H9 (cell line): ENCODE measurements around the gene TNKS1BP1. TPM values are rescaled to one million over a fixed set of nuclear protein-coding genes. Genes with fewer than 3 reads are reported as not detected.

Experiments
- DNase-seq: peaks from one replicate; pipeline ENCODE4 v3.0.0-alpha.2; 2017
- H2AFZ ChIP-seq: one replicate; pipeline ENCODE4 v1.6.1; 2013; ENCODE audit warnings: mild to moderate bottlenecking, low read length, control low read depth, moderate library complexity
- H2AK5ac ChIP-seq: 2 replicates; pipeline ENCODE4 v1.6.1; 2013; ENCODE audit warnings: low read length, control low read depth, mixed read lengths; ENCODE audit not compliant: insufficient read length
- H2BK120ac ChIP-seq: one replicate; pipeline ENCODE4 v1.6.1; 2013; ENCODE audit warnings: low read depth, mild to moderate bottlenecking, low read length, control low read depth, inconsistent platforms; ENCODE audit not compliant: poor library complexity, severe bottlenecking
- H2BK12ac ChIP-seq: 2 replicates; pipeline ENCODE4 v1.6.1; 2013; ENCODE audit warnings: low read length, control low read depth, mixed read lengths, low read depth; ENCODE audit not compliant: insufficient read length
- H2BK15ac ChIP-seq: 2 replicates; pipeline ENCODE4 v1.6.1; 2013; ENCODE audit warnings: low read depth, low read length, control low read depth
- H2BK20ac ChIP-seq: one replicate; pipeline ENCODE4 v1.6.1; 2013; ENCODE audit warnings: low read depth, mild to moderate bottlenecking, low read length, control low read depth, inconsistent platforms; ENCODE audit not compliant: poor library complexity, severe bottlenecking
- H2BK5ac ChIP-seq: 2 replicates; pipeline ENCODE4 v1.6.1; 2013; ENCODE audit warnings: low read length, control low read depth, mixed read lengths; ENCODE audit not compliant: insufficient read length
- H3K14ac ChIP-seq: 2 replicates; pipeline ENCODE4 v1.6.1; 2013; ENCODE audit warnings: low read length, control low read depth; ENCODE audit not compliant: insufficient read depth
- H3K18ac ChIP-seq: 2 replicates; pipeline ENCODE4 v1.6.1; 2013; ENCODE audit warnings: low read depth, mild to moderate bottlenecking, mixed read lengths, low read length, control low read depth; ENCODE audit not compliant: insufficient read length
- H3K23ac ChIP-seq: 2 replicates; pipeline ENCODE4 v1.6.1; 2013; ENCODE audit warnings: low read length, control low read depth, mixed read lengths, low read depth; ENCODE audit not compliant: insufficient read length
- H3K23me2 ChIP-seq: 2 replicates; pipeline ENCODE4 v1.6.1; 2013; ENCODE audit warnings: low read depth, mild to moderate bottlenecking, mixed read lengths, low read length, control low read depth; ENCODE audit not compliant: insufficient read length, poor library complexity, severe bottlenecking
- H3K27ac ChIP-seq: 2 replicates; pipeline ENCODE4 v1.5.1; 2013; ENCODE audit warnings: low read length, control low read depth, mixed read lengths, low read depth; ENCODE audit not compliant: insufficient read length
- H3K27me3 ChIP-seq: 2 replicates; pipeline ENCODE4 v1.6.1; 2013; ENCODE audit warnings: low read length, control low read depth, inconsistent platforms; ENCODE audit not compliant: insufficient read depth
- H3K4ac ChIP-seq: 2 replicates; pipeline ENCODE4 v1.6.1; 2013; ENCODE audit warnings: low read depth, mild to moderate bottlenecking, control low read depth, inconsistent platforms, low read length, moderate library complexity
- H3K4me1 ChIP-seq: 2 replicates; pipeline ENCODE4 v1.6.1; 2013; ENCODE audit warnings: low read length, control low read depth, inconsistent platforms; ENCODE audit not compliant: insufficient read depth
- H3K4me2 ChIP-seq: 2 replicates; pipeline ENCODE4 v1.6.1; 2013; ENCODE audit warnings: low read length, control low read depth, mixed read lengths; ENCODE audit not compliant: insufficient read length, insufficient read depth
- H3K56ac ChIP-seq: 2 replicates; pipeline ENCODE4 v1.6.1; 2013; ENCODE audit warnings: low read depth, mild to moderate bottlenecking, mixed read lengths, low read length, control low read depth; ENCODE audit not compliant: insufficient read length
- H3K79me1 ChIP-seq: 2 replicates; pipeline ENCODE4 v1.6.1; 2013; ENCODE audit warnings: low read depth, mild to moderate bottlenecking, moderate library complexity, low read length, control low read depth, inconsistent platforms; ENCODE audit not compliant: insufficient read depth, poor library complexity, severe bottlenecking
- H3K79me2 ChIP-seq: 2 replicates; pipeline ENCODE4 v1.6.1; 2013; ENCODE audit warnings: low read length, control low read depth, inconsistent platforms; ENCODE audit not compliant: insufficient read depth
- H3K9ac ChIP-seq: 2 replicates; pipeline ENCODE4 v1.6.1; 2013; ENCODE audit warnings: low read length, control low read depth, mixed read lengths; ENCODE audit not compliant: insufficient read length; ENCODE audit errors: extremely low read depth
- H3K9me3 ChIP-seq: one replicate; pipeline ENCODE4 v1.6.1; 2013; ENCODE audit warnings: low read depth, low read length, inconsistent platforms; ENCODE audit not compliant: control insufficient read depth
- H3T11ph ChIP-seq: one replicate; pipeline ENCODE4 v1.6.1; 2013; ENCODE audit warnings: mild to moderate bottlenecking, low read length, control low read depth, inconsistent platforms
- H4K20me1 ChIP-seq: one replicate; pipeline ENCODE4 v1.6.1; 2013; ENCODE audit not compliant: control insufficient read depth, insufficient read length, insufficient read depth
- H4K5ac ChIP-seq: 2 replicates; pipeline ENCODE4 v1.6.1; 2013; ENCODE audit warnings: low read depth, mild to moderate bottlenecking, mixed read lengths, low read length, control low read depth; ENCODE audit not compliant: insufficient read length
- H4K8ac ChIP-seq: replicated peaks from 2 replicates; pipeline ENCODE4 v1.6.1; 2013; ENCODE audit warnings: low read length, control low read depth, mixed read lengths, low read depth; ENCODE audit not compliant: insufficient read length
- H4K91ac ChIP-seq: 2 replicates; pipeline ENCODE4 v1.6.1; 2013; ENCODE audit warnings: low read depth, mild to moderate bottlenecking, moderate library complexity, mixed read lengths, low read length, control low read depth; ENCODE audit not compliant: insufficient read length
- H3K27ac Mint-ChIP-seq, 3 experiments: 2 replicates in 2 of 3; 3 replicates in 1 of 3; pipeline ENCODE4 v1.8.0; 2020 to 2021; ENCODE audit warnings: mixed read lengths in 3 of 3, mild to moderate bottlenecking in 1 of 3, moderate library complexity in 1 of 3
- H3K27me3 Mint-ChIP-seq: 2 replicates; pipeline ENCODE4 v1.8.0; 2021; ENCODE audit warnings: low read depth, mild to moderate bottlenecking, moderate library complexity, mixed read lengths
- H3K36me3 Mint-ChIP-seq, 3 experiments: 2 replicates in 2 of 3; 3 replicates in 1 of 3; pipeline ENCODE4 v1.8.0; 2020 to 2021; ENCODE audit warnings: low read depth in 3 of 3, mixed read lengths in 3 of 3; ENCODE audit not compliant: insufficient read depth in 1 of 3
- H3K4me1 Mint-ChIP-seq, 2 experiments: 2 replicates each; pipeline ENCODE4 v1.8.0; 2020; ENCODE audit warnings: mixed read lengths in 2 of 2
- H3K4me3 Mint-ChIP-seq, 2 experiments: 2 replicates in 1 of 2; 3 replicates in 1 of 2; pipeline ENCODE4 v1.8.0; 2020 to 2021; ENCODE audit warnings: mild to moderate bottlenecking in 2 of 2, mixed read lengths in 2 of 2, moderate library complexity in 1 of 2
- H3K9me3 Mint-ChIP-seq, 2 experiments: 2 replicates in 1 of 2; 3 replicates in 1 of 2; pipeline ENCODE4 v1.8.0; 2020; ENCODE audit warnings: mild to moderate bottlenecking in 2 of 2, mixed read lengths in 2 of 2, moderate library complexity in 1 of 2
- CTCF ChIP-seq: fragments of 200-600 bp; sonication (generic); conservative IDR thresholded peaks from 3 replicates; pipeline ENCODE4 v1.8.0; 2021; ENCODE audit warnings: antibody characterized with exemption, mild to moderate bottlenecking
- WGBS: extraction: QIAGEN DNeasy Blood & Tissue Kit; methylation state at CpG from one replicate; pipeline ENCODE4 v1.1.7; 2013; ENCODE audit warnings: missing lambda C conversion rate, low lambda C conversion rate, mixed read lengths; ENCODE audit not compliant: insufficient read length; ENCODE audit errors: extremely low coverage; 5-methylcytosine and 5-hydroxymethylcytosine counted together
- total RNA-seq: library from RNA; stranded (reverse); gene quantifications from 2 replicates; pipeline ENCODE4 v1.2.1, GENCODE V29; 2021

TNKS1BP1 gene
- total RNA-seq, 1 experiment from 2014 or later, result 130 TPM

DNA sequence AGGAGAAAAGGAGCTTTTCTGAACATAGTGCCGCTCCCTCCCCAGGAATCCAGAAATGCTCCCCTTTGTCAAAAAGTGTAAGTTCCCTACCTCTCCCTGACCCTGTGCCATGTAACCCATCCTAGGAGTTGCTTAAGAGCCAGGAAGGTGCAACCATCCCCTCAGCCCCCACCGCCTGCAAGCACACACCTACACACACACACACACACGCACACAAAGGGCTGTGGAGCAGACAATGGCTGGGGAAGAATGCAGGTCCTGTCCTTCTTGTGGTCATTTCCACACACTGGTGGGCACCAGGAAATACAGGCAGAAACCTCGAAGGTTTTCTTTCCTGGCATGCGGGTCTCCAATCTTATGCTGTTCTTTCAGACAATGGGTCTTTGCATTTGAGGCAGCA is 14.6 kb upstream of the TNKS1BP1 start:
- no peak overlapping the region for H3K56ac ChIP-seq
- no peak overlapping the region for H4K91ac ChIP-seq
- no peak overlapping the region for H3K18ac ChIP-seq
- no peak overlapping the region for H3K27ac Mint-ChIP-seq
- no peak overlapping the region for H2BK20ac ChIP-seq
- H3K4me1 Mint-ChIP-seq, result peaks cover 56 to 62% of the 10 kb centered on the region in 2 experiments
- no peaks in the 10 kb centered on the region for H3K9me3 Mint-ChIP-seq
- peaks cover 6% of the 10 kb centered on the region for H3K23me2 ChIP-seq
- no peak overlapping the region for H4K5ac ChIP-seq
- no CpG with 5 or more reads among the region's 5 CpGs for WGBS
- no peaks in the 10 kb centered on the region for H3K27me3 ChIP-seq
- no peak overlapping the region for H2AFZ ChIP-seq
- H3K4me3 Mint-ChIP-seq, result no peak overlapping the region; a peak in 1 of 5 replicates
- H3K79me1 ChIP-seq, result peaks cover 3% of the 10 kb centered on the region
- H2BK120ac ChIP-seq, result no peak overlapping the region
- H3K27me3 Mint-ChIP-seq, result peaks cover 23% of the 10 kb centered on the region
- peaks cover 2 to 8% (median 7%) of the 10 kb centered on the region in 3 experiments for H3K36me3 Mint-ChIP-seq
- H2BK12ac ChIP-seq, result no peak overlapping the region
- no peaks in the 10 kb centered on the region for H3K9me3 ChIP-seq
- no peak overlapping the region for H4K8ac ChIP-seq
- no peak overlapping the region for H3K27ac ChIP-seq
- no peak overlapping the region for H3K4ac ChIP-seq
- peaks cover 5% of the 10 kb centered on the region; the same call in 1 of the 2 replicates for H3K4me1 ChIP-seq
- no peak overlapping the region for H3K4me2 ChIP-seq
- H3K14ac ChIP-seq, result no peak overlapping the region
- no peak for TF ChIP-seq CTCF
- no peak overlapping the region for H3T11ph ChIP-seq
- no peak overlapping the region for H3K23ac ChIP-seq
- no peaks in the 10 kb centered on the region for H4K20me1 ChIP-seq
- no peak overlapping the region for H2BK15ac ChIP-seq
- H2BK5ac ChIP-seq, result no peak overlapping the region
- no peak overlapping the region for H2AK5ac ChIP-seq
- no peak overlapping the region for H3K9ac ChIP-seq
- peaks cover 7% of the 10 kb centered on the region; the same call in 1 of the 2 replicates for H3K79me2 ChIP-seq
- DNase-seq, result no peak
